Prostate gland (tissue), 2 donors: ENCODE data around the gene NARF. TPM values are rescaled to one million over a fixed set of nuclear protein-coding genes. Genes with fewer than 3 reads are reported as not detected.

Experiments
- DNase-seq: peaks from one replicate; pipeline ENCODE4 v3.0.0-alpha.2; 2019; ENCODE audit warnings: low spot score
- H3K27ac ChIP-seq, 2 donors: fragments of 200-600 bp; sonication (generic); 2 replicates each; pipeline ENCODE4 v1.5.1; 2017 to 2019
- H3K27me3 ChIP-seq: fragments of 200-600 bp; sonication (generic); replicated peaks from 2 replicates; pipeline ENCODE4 v1.5.1; 2019; ENCODE audit not compliant: insufficient read depth
- H3K36me3 ChIP-seq, 2 donors: fragments of 200-600 bp; sonication (generic); 1 replicate in 1 of 2; 2 replicates in 1 of 2; pipeline versions ENCODE4 v1.5.1 to v1.8.1; 2017 to 2019
- H3K4me1 ChIP-seq: fragments of 200-600 bp; sonication (generic); replicated peaks from 2 replicates; pipeline ENCODE4 v1.5.1; 2019
- H3K4me3 ChIP-seq, 2 donors: fragments of 200-600 bp; sonication (generic); 2 replicates each; pipeline ENCODE4 v1.5.1; 2017 to 2019
- H3K9me3 ChIP-seq: fragments of 200-600 bp; sonication (generic); 2 replicates; pipeline ENCODE4 v1.5.1; 2017
- POLR2A ChIP-seq: fragments of 450-650 bp; IDR thresholded peaks from one replicate; pipeline ENCODE4 v1.6.1; 2016; ENCODE audit warnings: antibody characterized with exemption, mild to moderate bottlenecking
- POLR2AphosphoS5 ChIP-seq: sonication (generic); formaldehyde crosslinking; IDR thresholded peaks from one replicate; pipeline ENCODE4 v1.6.1; 2017; ENCODE audit warnings: antibody characterized with exemption
- WGBS: methylation state at CpG from one replicate; pipeline ENCODE4 v1.1.5; 2018; 5-methylcytosine and 5-hydroxymethylcytosine counted together
- intact Hi-C: fragments of 100-400 bp; cut with DNase I; formaldehyde crosslinking; loops from one replicate; pipeline ENCODE4 v1.14.2; 2022
- total RNA-seq, 2 donors: library from RNA; depleted of rRNA; stranded (reverse); fragments of >200 nt; gene quantifications; one replicate each; pipeline ENCODE4 v1.1.0, GENCODE V29; 2016
- TF ChIP-seq, protein P1 (sequence below), 4 experiments: fragments of 200-600 bp in 2 of 4; fragments of 450-650 bp in 2 of 4; sonication (generic) in 2 of 4; IDR thresholded peaks; 1 replicate in 3 of 4; 2 replicates in 1 of 4; pipeline ENCODE4 v1.5.1; 2016 to 2019; ENCODE audit warnings: antibody characterized with exemption in 4 of 4, mild to moderate bottlenecking in 2 of 4, moderate library complexity in 2 of 4

NARF gene
- total RNA-seq, 2 donors from 2014 or later, result 38.4 to 68.1 TPM

DNA sequence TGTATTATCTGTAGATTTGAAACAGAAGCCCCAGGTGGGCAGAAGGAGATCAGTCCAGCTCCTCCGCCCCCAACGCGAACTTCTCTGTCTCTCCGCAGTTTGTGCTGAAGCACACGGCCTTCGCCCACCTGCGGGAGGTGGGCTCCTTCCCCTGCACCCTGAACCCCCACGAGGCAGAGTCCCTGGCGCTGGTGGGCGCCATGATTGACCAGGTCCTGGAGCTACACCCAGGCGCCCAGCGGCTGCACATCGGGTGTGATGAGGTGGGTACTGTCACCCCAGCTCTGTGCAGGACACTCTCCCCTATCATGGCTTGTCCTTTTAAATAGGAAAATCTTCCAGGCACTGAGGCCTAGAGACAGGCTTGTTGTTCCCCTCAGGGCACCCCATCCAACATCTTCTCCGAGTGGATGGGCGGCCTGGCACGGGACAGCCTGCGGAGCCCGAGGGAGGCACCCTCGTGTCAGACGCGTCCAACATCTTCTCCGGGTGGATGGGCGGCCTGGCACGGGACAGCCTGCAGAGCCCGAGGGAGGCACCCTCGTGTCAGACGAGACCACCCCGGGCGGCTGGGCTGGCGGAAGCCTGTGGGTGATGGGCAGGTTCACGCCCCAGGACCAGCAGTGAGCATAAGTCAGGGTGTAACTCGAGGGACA lies 24.9 kb upstream of the NARF start:
- intact Hi-C loops, result no loop called here
- Histone ChIP-seq H3K9me3 (no peaks in the 10 kb centered on the region), H3K4me1 (no peaks in the 10 kb centered on the region), H3K36me3 (no peaks in the 10 kb centered on the region), H3K27ac (no peak overlapping the region), H3K4me3 (no peak overlapping the region), H3K27me3 (no peaks in the 10 kb centered on the region)
- no peak for DNase-seq
- 92% methylated on average over 32 of the region's 32 CpGs for WGBS
- TF ChIP-seq POLR2AphosphoS5 (no peak), POLR2A (no peak)
- TF ChIP-seq, protein P1, sequence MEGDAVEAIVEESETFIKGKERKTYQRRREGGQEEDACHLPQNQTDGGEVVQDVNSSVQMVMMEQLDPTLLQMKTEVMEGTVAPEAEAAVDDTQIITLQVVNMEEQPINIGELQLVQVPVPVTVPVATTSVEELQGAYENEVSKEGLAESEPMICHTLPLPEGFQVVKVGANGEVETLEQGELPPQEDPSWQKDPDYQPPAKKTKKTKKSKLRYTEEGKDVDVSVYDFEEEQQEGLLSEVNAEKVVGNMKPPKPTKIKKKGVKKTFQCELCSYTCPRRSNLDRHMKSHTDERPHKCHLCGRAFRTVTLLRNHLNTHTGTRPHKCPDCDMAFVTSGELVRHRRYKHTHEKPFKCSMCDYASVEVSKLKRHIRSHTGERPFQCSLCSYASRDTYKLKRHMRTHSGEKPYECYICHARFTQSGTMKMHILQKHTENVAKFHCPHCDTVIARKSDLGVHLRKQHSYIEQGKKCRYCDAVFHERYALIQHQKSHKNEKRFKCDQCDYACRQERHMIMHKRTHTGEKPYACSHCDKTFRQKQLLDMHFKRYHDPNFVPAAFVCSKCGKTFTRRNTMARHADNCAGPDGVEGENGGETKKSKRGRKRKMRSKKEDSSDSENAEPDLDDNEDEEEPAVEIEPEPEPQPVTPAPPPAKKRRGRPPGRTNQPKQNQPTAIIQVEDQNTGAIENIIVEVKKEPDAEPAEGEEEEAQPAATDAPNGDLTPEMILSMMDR (IDR thresholded peaks at IDR 0.05), result no peak

DNA sequence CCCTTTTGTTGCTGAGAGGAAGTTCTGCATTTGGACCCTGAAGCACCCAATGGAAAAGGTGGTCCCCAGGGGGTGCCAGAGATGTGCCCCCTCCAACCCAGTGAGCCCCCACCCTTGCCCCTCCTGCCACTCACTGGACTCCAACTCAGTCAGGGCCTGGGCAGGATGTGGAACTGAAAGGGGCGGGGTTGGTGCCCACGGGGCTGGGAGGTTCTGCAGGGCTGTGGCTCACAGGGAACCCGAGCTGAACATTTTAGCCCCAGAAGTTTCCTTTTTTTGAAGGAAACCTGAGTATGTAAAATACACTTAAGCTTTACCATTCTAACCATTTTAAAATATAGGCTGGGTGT lies 24.4 kb upstream of the NARF start:
- Histone ChIP-seq H3K27ac (no peak overlapping the region), H3K4me3 (no peak overlapping the region), H3K9me3 (no peaks in the 10 kb centered on the region), H3K36me3 (no peaks in the 10 kb centered on the region), H3K27me3 (no peaks in the 10 kb centered on the region), H3K4me1 (no peaks in the 10 kb centered on the region)
- TF ChIP-seq POLR2AphosphoS5, result no peak
- TF ChIP-seq POLR2A, result no peak
- TF ChIP-seq, protein P1 (IDR thresholded peaks at IDR 0.05), result no peak
- 53% methylated on average over 3 of the region's 3 CpGs for WGBS
- DNase-seq, result no peak
- intact Hi-C loops, result no loop called here

DNA sequence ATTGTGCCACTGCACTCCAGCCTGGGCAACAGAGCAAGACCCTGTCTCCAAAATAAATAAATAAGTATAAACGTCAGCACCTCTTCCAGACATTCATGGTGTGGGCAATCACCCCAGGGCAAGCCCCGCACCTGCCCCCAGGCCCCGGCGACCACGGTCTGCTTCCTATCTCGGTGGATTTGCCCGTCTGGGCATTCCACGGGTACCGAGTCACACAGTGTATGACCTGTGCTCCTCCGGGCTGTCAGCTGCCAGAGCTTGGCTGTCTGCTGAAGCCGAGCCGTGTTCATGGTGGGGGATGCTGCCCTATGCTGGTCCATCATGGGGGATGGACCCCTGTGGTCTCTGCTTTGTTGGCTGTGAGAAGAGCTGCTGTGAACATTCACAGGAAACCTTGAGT lies 23.4 kb upstream of the NARF start:
- H3K36me3 ChIP-seq, result no peaks in the 10 kb centered on the region
- WGBS, result 93% methylated on average over 12 of the region's 12 CpGs
- no peak overlapping the region for H3K27ac ChIP-seq
- no peak for TF ChIP-seq POLR2A
- TF ChIP-seq POLR2AphosphoS5, result no peak
- TF ChIP-seq, protein P1 (IDR thresholded peaks at IDR 0.05), result no peak
- no peaks in the 10 kb centered on the region for H3K4me1 ChIP-seq
- H3K27me3 ChIP-seq, result no peaks in the 10 kb centered on the region
- H3K4me3 ChIP-seq, result no peak overlapping the region
- no peaks in the 10 kb centered on the region for H3K9me3 ChIP-seq
- intact Hi-C loops, result no loop called here
- DNase-seq, result no peak

DNA sequence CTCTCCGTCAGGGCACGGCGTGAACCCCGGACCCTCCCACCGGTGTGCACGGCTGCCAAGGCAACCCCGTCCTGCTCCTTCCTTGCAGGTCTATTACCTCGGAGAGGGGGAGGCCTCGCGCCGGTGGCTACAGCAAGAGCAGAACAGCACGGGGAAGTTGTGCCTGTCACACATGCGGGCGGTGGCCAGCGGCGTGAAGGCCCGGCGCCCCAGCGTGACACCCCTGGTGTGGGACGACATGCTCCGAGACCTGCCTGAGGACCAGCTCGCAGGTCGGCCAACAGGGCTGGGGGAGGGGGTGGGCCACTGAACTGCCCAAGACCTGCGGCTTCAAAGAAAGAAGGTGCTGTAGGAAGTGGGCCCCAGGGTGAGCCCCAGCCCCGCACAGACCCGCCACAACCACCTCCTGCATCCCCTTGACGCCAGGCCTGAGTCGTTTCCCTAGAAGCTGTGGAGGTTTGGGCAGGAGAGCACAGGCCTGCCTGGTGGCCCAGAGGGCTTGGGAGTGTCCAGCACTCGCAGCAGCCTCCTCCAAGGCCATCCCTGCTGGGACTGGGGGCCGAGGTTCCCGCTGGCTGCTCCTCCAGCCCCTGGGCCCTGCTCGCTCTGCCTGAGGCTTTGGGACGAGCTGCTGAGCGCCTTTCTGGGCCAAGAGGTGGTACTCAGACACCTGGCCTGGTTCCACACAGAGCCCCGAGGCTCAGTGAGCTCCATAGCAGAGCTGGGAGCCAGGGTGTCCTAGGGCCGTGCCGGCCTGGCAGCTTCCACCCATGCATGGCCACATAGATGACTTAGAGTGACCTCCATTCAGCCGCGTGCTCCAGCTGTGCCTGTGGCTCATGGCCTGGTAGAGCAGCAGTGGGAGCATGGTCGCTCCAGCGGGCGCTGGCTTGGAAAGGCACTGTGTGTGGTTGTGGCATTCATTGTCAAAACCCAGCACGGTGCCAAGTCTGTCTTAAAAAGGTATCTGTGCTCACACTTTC lies 22.6 kb upstream of the NARF start:
- H3K9me3 ChIP-seq, result no peaks in the 10 kb centered on the region
- no peaks in the 10 kb centered on the region for H3K27me3 ChIP-seq
- H3K4me3 ChIP-seq, result no peak overlapping the region
- H3K27ac ChIP-seq, result no peak overlapping the region
- no peak for DNase-seq
- no peaks in the 10 kb centered on the region for H3K4me1 ChIP-seq
- intact Hi-C loops, result no loop called here
- WGBS, result 82% methylated on average over 36 of the region's 43 CpGs
- TF ChIP-seq POLR2AphosphoS5 (no peak), POLR2A (no peak)
- TF ChIP-seq, protein P1 (IDR thresholded peaks at IDR 0.05), result no peak
- H3K36me3 ChIP-seq, result no peaks in the 10 kb centered on the region
